HUES64 (cell line): Measurements from ENCODE around the gene CHD8.

ENCODE experiments used
- H3K27ac ChIP-seq: 2 replicates; pipeline ENCODE4 v1.7.0; 2013; ENCODE audit warnings: low read depth, low read length, inconsistent platforms
- H3K27me3 ChIP-seq: 2 replicates; pipeline ENCODE4 v1.6.1; 2013; ENCODE audit warnings: mild to moderate bottlenecking, low read length; ENCODE audit not compliant: insufficient read depth
- H3K36me3 ChIP-seq: 2 replicates; pipeline ENCODE4 v1.6.1; 2013; ENCODE audit warnings: mild to moderate bottlenecking, low read length; ENCODE audit not compliant: insufficient read depth
- H3K4me1 ChIP-seq: 2 replicates; pipeline ENCODE4 v1.6.1; 2013; ENCODE audit warnings: mild to moderate bottlenecking, low read length, moderate library complexity; ENCODE audit not compliant: insufficient read depth
- H3K4me3 ChIP-seq: 2 replicates; pipeline ENCODE4 v1.5.1; 2013; ENCODE audit warnings: mild to moderate bottlenecking, low read length, moderate library complexity
- H3K9ac ChIP-seq: 2 replicates; pipeline ENCODE4 v1.6.1; 2013; ENCODE audit warnings: mild to moderate bottlenecking, low read depth, low read length
- H3K9me3 ChIP-seq: 2 replicates; pipeline ENCODE4 v1.6.1; 2013; ENCODE audit warnings: low read depth, low read length; ENCODE audit not compliant: insufficient read depth
- WGBS: fragments of 150-250, 120-280 bp; methylation state at CpG from one replicate; pipeline ENCODE4 v1.1.7; 2013; ENCODE audit warnings: missing lambda C conversion rate; 5-methylcytosine and 5-hydroxymethylcytosine counted together

CHD8 gene

DNA sequence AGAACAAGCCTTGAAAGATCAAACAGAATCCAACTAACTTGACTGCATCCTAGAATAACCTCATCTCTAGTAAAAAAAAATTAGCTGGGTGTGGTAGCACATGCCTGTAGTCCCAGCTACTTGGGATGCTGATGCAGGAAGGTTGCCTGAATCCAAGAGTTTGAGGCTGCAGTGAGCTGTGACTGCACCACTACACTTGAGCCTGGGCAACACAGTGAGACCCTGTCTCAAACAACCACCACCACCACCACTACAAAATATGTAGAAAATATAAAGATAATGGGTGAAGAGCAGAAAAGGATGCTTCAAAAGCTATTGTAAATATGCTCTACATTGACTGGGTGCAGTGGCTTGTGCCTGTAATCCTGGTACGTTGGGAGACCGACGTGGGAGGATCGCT, 99.4 kb downstream of the CHD8 start:
- H3K36me3 ChIP-seq, result peaks cover 97% of the 10 kb centered on the region
- 97% methylated on average over 4 of the region's 4 CpGs for WGBS

GRCh38 chr14:21352587-21352986, 103.3 kb downstream of the CHD8 start:
- Histone ChIP-seq H3K9me3 (no peaks in the 10 kb centered on the region), H3K27me3 (no peaks in the 10 kb centered on the region), H3K27ac (no peak overlapping the region), H3K4me3 (no peak overlapping the region), H3K36me3 (peaks cover 70% of the 10 kb centered on the region), H3K4me1 (no peaks in the 10 kb centered on the region; the same call in 1 of the 2 replicates), H3K9ac (no peak overlapping the region)
- WGBS, result 96% methylated on average over 9 of the region's 9 CpGs

More for the DNA sequence above, 99.4 kb downstream of the CHD8 start:
- no peaks in the 10 kb centered on the region for H3K9me3 ChIP-seq
- H3K4me1 ChIP-seq, result no peaks in the 10 kb centered on the region
- H3K27ac ChIP-seq, result no peak overlapping the region
- H3K4me3 ChIP-seq, result no peak overlapping the region
- no peak overlapping the region for H3K9ac ChIP-seq
- no peaks in the 10 kb centered on the region for H3K27me3 ChIP-seq

- WGBS, result 89% methylated on average over 1 of the region's 3 CpGs
- no peaks in the 10 kb centered on the region for H3K27me3 ChIP-seq
- H3K9me3 ChIP-seq, result no peaks in the 10 kb centered on the region
- H3K27ac ChIP-seq, result no peak overlapping the region
- H3K4me1 ChIP-seq, result peaks cover 7% of the 10 kb centered on the region
- peaks cover 49% of the 10 kb centered on the region for H3K36me3 ChIP-seq
- H3K4me3 ChIP-seq, result no peak overlapping the region
- no peak overlapping the region for H3K9ac ChIP-seq
Measured at GRCh38 chr14:21350539-21350938, 105.4 kb downstream of the CHD8 start.

GRCh38 chr14:21347201-21347600, 108.7 kb downstream of the CHD8 start:
- H3K27me3 ChIP-seq, result no peaks in the 10 kb centered on the region
- H3K4me1 ChIP-seq, result peaks cover 7% of the 10 kb centered on the region
- no peak overlapping the region for H3K4me3 ChIP-seq
- peaks cover 19% of the 10 kb centered on the region for H3K36me3 ChIP-seq
- WGBS, result 88% methylated on average over 1 of the region's 2 CpGs
- no peak overlapping the region for H3K9ac ChIP-seq
- H3K9me3 ChIP-seq, result no peaks in the 10 kb centered on the region
- H3K27ac ChIP-seq, result no peak overlapping the region

DNA sequence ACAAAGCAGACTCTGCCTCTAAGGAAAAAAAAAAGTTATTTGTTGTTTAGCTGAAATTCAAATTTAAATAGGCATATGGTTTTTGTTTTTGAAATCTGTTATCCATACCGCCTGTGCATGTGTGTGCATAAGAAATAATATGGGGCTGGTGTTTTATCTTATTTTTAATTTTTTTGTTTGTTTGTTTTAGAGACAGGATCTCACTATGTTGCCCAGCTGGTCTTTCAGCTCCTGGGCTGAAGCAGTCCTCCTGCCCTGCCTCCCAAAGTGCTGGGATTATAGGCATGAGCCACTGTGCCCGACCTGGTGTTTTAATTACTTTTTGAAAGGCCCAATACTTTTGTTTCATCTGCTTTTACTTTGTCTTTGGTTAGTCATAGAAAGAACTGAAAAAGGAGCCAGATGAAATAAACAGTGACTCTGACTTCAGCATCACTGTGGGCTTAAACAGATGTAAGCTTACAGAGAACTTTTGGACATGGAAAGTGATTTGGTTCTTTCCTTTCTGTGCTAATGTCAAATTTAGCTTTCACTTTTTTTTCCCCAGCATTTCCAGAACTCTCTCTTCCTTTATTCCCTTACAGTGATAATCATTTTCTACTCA, 109.3 kb downstream of the CHD8 start:
- H3K36me3 ChIP-seq, result peaks cover 13% of the 10 kb centered on the region
- H3K9me3 ChIP-seq, result no peaks in the 10 kb centered on the region
- no peak overlapping the region for H3K4me3 ChIP-seq
- no peak overlapping the region for H3K9ac ChIP-seq
- WGBS, result 89% methylated on average over 2 of the region's 2 CpGs
- H3K4me1 ChIP-seq, result peaks cover 7% of the 10 kb centered on the region
- no peaks in the 10 kb centered on the region for H3K27me3 ChIP-seq
- H3K27ac ChIP-seq, result no peak overlapping the region

DNA sequence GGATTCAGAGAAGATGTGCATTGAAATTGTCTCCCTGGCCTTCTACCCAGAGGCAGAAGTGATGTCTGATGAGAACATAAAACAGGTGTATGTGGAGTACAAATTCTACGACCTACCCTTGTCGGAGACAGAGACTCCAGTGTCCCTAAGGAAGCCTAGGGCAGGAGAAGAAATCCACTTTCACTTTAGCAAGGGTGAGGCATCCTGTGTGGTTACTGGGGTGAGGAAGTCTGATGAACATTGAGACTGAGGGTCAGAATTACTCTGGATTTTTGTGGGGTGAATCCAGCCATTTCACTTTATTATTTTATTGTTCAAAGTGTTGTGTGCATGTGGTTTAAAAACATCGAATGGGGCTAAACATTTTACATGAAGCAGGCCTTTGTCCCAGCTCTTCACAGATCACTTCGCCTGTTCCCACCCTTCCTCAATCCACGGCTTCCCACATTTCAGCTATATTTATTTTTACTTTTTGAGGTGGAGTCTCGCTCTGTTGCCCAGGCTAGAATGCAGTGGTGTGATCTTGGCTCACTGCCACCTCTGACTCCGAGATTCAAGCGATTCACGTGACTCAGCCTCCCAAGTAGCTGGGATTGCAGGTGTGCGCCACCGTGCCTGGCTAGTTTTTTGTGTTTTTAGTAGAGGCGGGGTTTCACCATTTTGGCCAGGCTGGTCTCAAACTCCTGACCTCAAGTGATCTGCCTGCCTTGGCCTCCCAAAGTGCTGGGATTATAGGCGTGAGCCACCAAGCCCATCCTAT, 112.7 kb downstream of the CHD8 start:
- Histone ChIP-seq H3K36me3 (no peaks in the 10 kb centered on the region), H3K27me3 (no peaks in the 10 kb centered on the region), H3K27ac (no peak overlapping the region), H3K9ac (no peak overlapping the region), H3K4me1 (peaks cover 7% of the 10 kb centered on the region), H3K9me3 (no peaks in the 10 kb centered on the region), H3K4me3 (no peak overlapping the region)
- WGBS, result 96% methylated on average over 13 of the region's 13 CpGs
